Activated CD8-positive, alpha-beta T cell treated with anti-CD3 and anti-CD28 coated beads for 36 hours (primary cell): Measurements from ENCODE around the gene EMC6. TPM values are rescaled to one million over a fixed set of nuclear protein-coding genes. Genes with fewer than 3 reads are reported as not detected.

Experiments used
- ATAC-seq: fragments of 200-7000 bp; cut with Tn5 transposase; one replicate; pipeline ENCODE4 v1.10.0; 2021; ENCODE audit warnings: mild to moderate bottlenecking, moderate library complexity
- CTCF ChIA-PET: fragments of 350-600 bp; sonication (Branson Sonifier 250); formaldehyde crosslinking; loops from one replicate; lab custom pipeline; 2021; ENCODE audit warnings: antibody characterized with exemption; lab: Charles Lee
- POLR2A ChIA-PET: fragments of 350-600 bp; sonication (Branson Sonifier 250); formaldehyde crosslinking; loops from one replicate; lab custom pipeline; 2021; ENCODE audit warnings: antibody characterized with exemption; lab: Charles Lee
- DNase-seq: peaks from one replicate; pipeline ENCODE4 v3.0.0-alpha.2; 2020
- H3K27ac Mint-ChIP-seq: one replicate; pipeline ENCODE4 v1.8.0; 2021; ENCODE audit warnings: mild to moderate bottlenecking, mixed read lengths
- H3K27me3 Mint-ChIP-seq: one replicate; pipeline ENCODE4 v1.8.0; 2021; ENCODE audit warnings: mixed read lengths
- H3K36me3 Mint-ChIP-seq: one replicate; pipeline ENCODE4 v1.8.0; 2021; ENCODE audit warnings: low read depth, mixed read lengths
- H3K4me1 Mint-ChIP-seq: one replicate; pipeline ENCODE4 v1.8.0; 2021; ENCODE audit warnings: low read depth, mixed read lengths
- H3K4me3 Mint-ChIP-seq: one replicate; pipeline ENCODE4 v1.8.0; 2021; ENCODE audit warnings: mild to moderate bottlenecking, moderate library complexity, mixed read lengths
- H3K9me3 Mint-ChIP-seq: one replicate; pipeline ENCODE4 v1.8.0; 2021; ENCODE audit warnings: mixed read lengths
- intact Hi-C: fragments of 100-400 bp; cut with micrococcal nuclease; formaldehyde crosslinking; loops from one replicate; pipeline ENCODE4 v1.10.0; 2022
- total RNA-seq, 2 experiments: library from RNA; stranded (reverse); gene quantifications; one replicate each; pipeline ENCODE4 v1.2.3, GENCODE V29; 2021
- TF ChIP-seq, protein P1 (sequence below): fragments of 200-600 bp; IDR thresholded peaks from one replicate; pipeline ENCODE4 v1.8.0; 2022; ENCODE audit warnings: antibody characterized with exemption, mild to moderate bottlenecking

EMC6 gene
- total RNA-seq, 2 experiments from 2014 or later = 50.8 to 58.7 TPM

- no peak for DNase-seq
- CTCF ChIA-PET = interaction anchor here (1.0 to 2.1 kb wide), 5 partner anchors 12 to 31 kb away, joined by 3 to 7 read pairs (median 4); partner anchors contain the start of gene P2RX5
- TF ChIP-seq, protein P1, sequence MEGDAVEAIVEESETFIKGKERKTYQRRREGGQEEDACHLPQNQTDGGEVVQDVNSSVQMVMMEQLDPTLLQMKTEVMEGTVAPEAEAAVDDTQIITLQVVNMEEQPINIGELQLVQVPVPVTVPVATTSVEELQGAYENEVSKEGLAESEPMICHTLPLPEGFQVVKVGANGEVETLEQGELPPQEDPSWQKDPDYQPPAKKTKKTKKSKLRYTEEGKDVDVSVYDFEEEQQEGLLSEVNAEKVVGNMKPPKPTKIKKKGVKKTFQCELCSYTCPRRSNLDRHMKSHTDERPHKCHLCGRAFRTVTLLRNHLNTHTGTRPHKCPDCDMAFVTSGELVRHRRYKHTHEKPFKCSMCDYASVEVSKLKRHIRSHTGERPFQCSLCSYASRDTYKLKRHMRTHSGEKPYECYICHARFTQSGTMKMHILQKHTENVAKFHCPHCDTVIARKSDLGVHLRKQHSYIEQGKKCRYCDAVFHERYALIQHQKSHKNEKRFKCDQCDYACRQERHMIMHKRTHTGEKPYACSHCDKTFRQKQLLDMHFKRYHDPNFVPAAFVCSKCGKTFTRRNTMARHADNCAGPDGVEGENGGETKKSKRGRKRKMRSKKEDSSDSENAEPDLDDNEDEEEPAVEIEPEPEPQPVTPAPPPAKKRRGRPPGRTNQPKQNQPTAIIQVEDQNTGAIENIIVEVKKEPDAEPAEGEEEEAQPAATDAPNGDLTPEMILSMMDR = no peak
- no peak for ATAC-seq
- Mint-ChIP-seq H3K9me3 (no peaks in the 10 kb centered on the region), H3K4me3 (no peak overlapping the region), H3K27me3 (no peaks in the 10 kb centered on the region), H3K4me1 (peaks cover 47% of the 10 kb centered on the region), H3K36me3 (peaks cover 17% of the 10 kb centered on the region), H3K27ac (peak overlapping the region; percentile 21)
- POLR2A ChIA-PET = interaction anchor here (1.1 to 7.2 kb wide), 2 partner anchors 12 to 14 kb away, joined by 3 to 75 read pairs; partner anchors contain the start of gene P2RX5
- intact Hi-C loops = no loop called here
Observed at GRCh38 chr17:3708366-3708765, 39.8 kb downstream of the EMC6 start.

DNA sequence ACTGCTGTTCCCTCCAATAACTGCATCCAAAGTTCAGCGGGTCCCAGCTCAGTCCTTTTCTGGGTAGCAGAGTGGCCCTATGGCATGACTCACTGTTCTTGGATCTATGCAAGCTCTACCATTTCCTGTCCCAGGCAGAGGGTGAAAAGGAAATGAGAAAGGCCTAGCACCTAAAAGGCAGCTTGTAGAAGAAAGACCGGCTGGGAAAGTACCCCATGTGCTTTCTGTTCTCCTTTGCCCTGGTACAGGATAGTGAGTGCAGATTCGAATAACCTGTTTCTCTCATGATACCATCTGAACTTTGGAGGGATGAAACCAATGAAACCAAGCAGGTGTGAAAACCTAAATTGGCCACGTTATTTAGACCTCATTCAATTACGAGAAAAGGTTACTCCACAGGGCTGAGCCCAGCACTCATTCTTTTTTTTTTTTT, 42.4 kb downstream of the EMC6 start:
- ATAC-seq (peak; percentile 96), DNase-seq (peak; percentile 89)
- ChIA-PET CTCF (interaction anchor here (0.8 to 4.8 kb wide), 8 partner anchors 11 to 134 kb away, joined by 3 to 33 read pairs (median 4); partner anchors contain the start of genes HASPIN and NCBP3), POLR2A (interaction anchor here (0.6 to 7.2 kb wide), 10 partner anchors 8 to 136 kb away, joined by 3 to 75 read pairs (median 4); partner anchors contain the start of genes EMC6, HASPIN, NCBP3 and P2RX5)
- Mint-ChIP-seq H3K4me1 (peaks cover 52% of the 10 kb centered on the region), H3K27ac (peak overlapping the region; percentile 83), H3K36me3 (peaks cover 30% of the 10 kb centered on the region), H3K27me3 (no peaks in the 10 kb centered on the region), H3K4me3 (peak overlapping the region; percentile 31), H3K9me3 (no peaks in the 10 kb centered on the region)
- intact Hi-C loops = loop anchor here (10.0 kb wide), 1 partner anchor 54 kb away; no protein-coding TSS in a partner anchor
- TF ChIP-seq, protein P1 = no peak

GRCh38 chr17:3712811-3713463, 44.3 kb downstream of the EMC6 start:
- Mint-ChIP-seq H3K4me1 (peaks cover 48% of the 10 kb centered on the region), H3K27ac (peak overlapping the region; percentile 85), H3K4me3 (peak overlapping the region; percentile 15), H3K36me3 (peaks cover 43% of the 10 kb centered on the region), H3K27me3 (no peaks in the 10 kb centered on the region), H3K9me3 (no peaks in the 10 kb centered on the region)
- DNase-seq (peak; percentile 68), ATAC-seq (peak; percentile 1)
- ChIA-PET POLR2A (interaction anchor here (0.9 to 7.2 kb wide), 6 partner anchors 7 to 97 kb away, joined by 3 to 75 read pairs (median 5); partner anchors contain the start of genes HASPIN and P2RX5), CTCF (interaction anchor here (1.5 to 4.8 kb wide), 3 partner anchors 9 to 25 kb away, joined by 4 to 33 read pairs (median 24); partner anchors contain the start of gene HASPIN)
- TF ChIP-seq, protein P1 = no peak
- intact Hi-C loops = loop anchor here (10.0 kb wide), 1 partner anchor 52 kb away; no protein-coding TSS in a partner anchor

DNA sequence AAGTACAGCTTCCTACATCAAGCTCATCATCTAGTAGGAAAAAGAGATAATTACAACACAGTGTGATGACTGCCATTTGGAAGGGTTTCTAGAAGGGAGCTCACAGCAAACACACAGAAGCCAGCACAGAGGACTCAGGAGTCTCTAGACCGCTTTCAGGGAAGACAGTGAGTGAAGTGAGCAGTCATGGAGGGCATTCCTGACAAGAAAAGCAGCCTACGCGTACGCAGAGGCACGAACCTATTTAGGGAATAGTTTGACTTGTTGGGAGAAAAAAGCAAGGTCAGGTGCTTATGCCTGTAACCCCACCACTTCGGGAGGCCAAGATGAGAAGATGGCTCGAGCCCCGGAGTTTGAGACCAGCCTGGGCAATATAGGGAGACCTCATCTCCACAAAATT, 46.7 kb downstream of the EMC6 start:
- ATAC-seq (no peak), DNase-seq (no peak)
- Mint-ChIP-seq H3K27me3 (no peaks in the 10 kb centered on the region), H3K4me3 (no peak overlapping the region), H3K4me1 (peaks cover 44% of the 10 kb centered on the region), H3K9me3 (no peaks in the 10 kb centered on the region), H3K36me3 (peaks cover 57% of the 10 kb centered on the region), H3K27ac (no peak overlapping the region)
- ChIA-PET POLR2A (interaction anchor here (0.7 to 2.0 kb wide), 2 partner anchors 20 to 24 kb away, joined by 3 to 7 read pairs; no protein-coding TSS in a partner anchor), CTCF (interaction anchor here (0.7 to 4.3 kb wide), 3 partner anchors 18 to 112 kb away, joined by 4 to 20 read pairs (median 5); no protein-coding TSS in a partner anchor)
- intact Hi-C loops = loop anchor here (10.0 kb wide), 1 partner anchor 50 kb away; no protein-coding TSS in a partner anchor
- TF ChIP-seq, protein P1 = no peak
